CD14-positive monocyte (primary cell): ENCODE data around the gene KANSL3. TPM values are rescaled to one million over a fixed set of nuclear protein-coding genes. Genes with fewer than 3 reads are reported as not detected.

ENCODE experiments used
- DNase-seq, 3 donors: peaks; one replicate each; pipeline ENCODE4 v3.0.0-alpha.2; 2011 to 2022
- H2AFZ ChIP-seq: 2 replicates; pipeline ENCODE4 v1.6.0; 2012; ENCODE audit warnings: mild to moderate bottlenecking, low read depth, low read length, inconsistent platforms; ENCODE audit not compliant: insufficient read depth, poor library complexity, severe bottlenecking
- H3K27ac ChIP-seq, 2 donors: 1 replicate in 1 of 2; 2 replicates in 1 of 2; pipeline ENCODE4 v1.5.1; 2012 to 2013; ENCODE audit warnings: low read length in 2 of 2, control low read depth in 1 of 2, inconsistent platforms in 1 of 2, low read depth in 1 of 2, mild to moderate bottlenecking in 1 of 2
- H3K27me3 ChIP-seq, 2 donors: one replicate each; pipeline versions ENCODE4 v1.6.0 to v1.6.1; 2011 to 2013; ENCODE audit warnings: low read length in 2 of 2; ENCODE audit not compliant: control insufficient read depth in 2 of 2, insufficient read depth in 2 of 2
- H3K36me3 ChIP-seq, 2 donors: replicated peaks in 1 of 2; 1 replicate in 1 of 2; 2 replicates in 1 of 2; pipeline versions ENCODE4 v1.5.1 to v1.6.1; 2012 to 2013; ENCODE audit warnings: low read length in 2 of 2, control low read depth in 1 of 2, inconsistent platforms in 1 of 2, mild to moderate bottlenecking in 1 of 2; ENCODE audit not compliant: insufficient read depth in 2 of 2, control insufficient read depth in 1 of 2
- H3K4me1 ChIP-seq, 2 donors: 1 replicate in 1 of 2; 2 replicates in 1 of 2; pipeline versions ENCODE4 v1.5.1 to v1.6.1; 2012 to 2013; ENCODE audit warnings: low read length in 2 of 2, control low read depth in 1 of 2, inconsistent platforms in 1 of 2, mild to moderate bottlenecking in 1 of 2, moderate library complexity in 1 of 2; ENCODE audit not compliant: insufficient read depth in 2 of 2, control insufficient read depth in 1 of 2
- H3K4me2 ChIP-seq: replicated peaks from 2 replicates; pipeline ENCODE3; 2012; ENCODE audit warnings: low read length, moderate library complexity, mild to moderate bottlenecking; ENCODE audit not compliant: poor library complexity, severe bottlenecking; ENCODE audit errors: extremely low read depth
- H3K4me3 ChIP-seq, 3 experiments: fragments of 200-600 bp in 1 of 3; sonication (generic) in 1 of 3; replicated peaks in 1 of 3; 1 replicate in 2 of 3; 2 replicates in 1 of 3; pipeline ENCODE4 v1.5.1; 2011 to 2013; ENCODE audit warnings: low read length in 3 of 3, mild to moderate bottlenecking in 3 of 3, control low read depth in 2 of 3, low read depth in 2 of 3, inconsistent platforms in 1 of 3, moderate library complexity in 1 of 3
- H3K79me2 ChIP-seq: 2 replicates; pipeline ENCODE4 v1.6.0; 2012; ENCODE audit warnings: mild to moderate bottlenecking, control low read depth, inconsistent platforms, low read length, moderate library complexity; ENCODE audit not compliant: insufficient read depth
- H3K9ac ChIP-seq: 2 replicates; pipeline ENCODE4 v1.6.0; 2017; ENCODE audit warnings: low read length, mild to moderate bottlenecking; ENCODE audit not compliant: insufficient read depth, poor library complexity, severe bottlenecking
- H3K9me3 ChIP-seq, 2 donors: replicated peaks in 1 of 2; 1 replicate in 1 of 2; 2 replicates in 1 of 2; pipeline versions ENCODE4 v1.5.1 to v1.6.1; 2012 to 2013; ENCODE audit warnings: low read length in 2 of 2, control low read depth in 1 of 2; ENCODE audit not compliant: control insufficient read depth in 1 of 2, insufficient read depth in 1 of 2
- H4K20me1 ChIP-seq: 2 replicates; pipeline ENCODE4 v1.6.0; 2012; ENCODE audit warnings: mild to moderate bottlenecking, low read length, control low read depth, moderate library complexity; ENCODE audit not compliant: insufficient read depth
- H3K27ac Mint-ChIP-seq, 7 donors: one replicate each; pipeline ENCODE4 v1.8.0; 2020; ENCODE audit warnings: mild to moderate bottlenecking in 7 of 7, mixed read lengths in 7 of 7, moderate library complexity in 6 of 7, inconsistent platforms in 2 of 7
- H3K27me3 Mint-ChIP-seq, 3 donors: one replicate each; pipeline ENCODE4 v1.8.0; 2021 to 2022; ENCODE audit warnings: low read depth in 3 of 3, mild to moderate bottlenecking in 3 of 3, mixed read lengths in 3 of 3, moderate library complexity in 3 of 3, inconsistent platforms in 1 of 3
- H3K36me3 Mint-ChIP-seq, 2 donors: one replicate each; pipeline ENCODE4 v1.8.0; 2020; ENCODE audit warnings: mixed read lengths in 2 of 2, inconsistent platforms in 1 of 2, mild to moderate bottlenecking in 1 of 2
- H3K4me1 Mint-ChIP-seq: one replicate; pipeline ENCODE4 v1.8.0; 2020; ENCODE audit warnings: mild to moderate bottlenecking, mixed read lengths
- H3K4me3 Mint-ChIP-seq, 2 donors: one replicate each; pipeline ENCODE4 v1.8.0; 2020; ENCODE audit warnings: mild to moderate bottlenecking in 2 of 2, mixed read lengths in 2 of 2, moderate library complexity in 1 of 2
- H3K9me3 Mint-ChIP-seq, 7 donors: one replicate each; pipeline ENCODE4 v1.8.0; 2020 to 2022; ENCODE audit warnings: mixed read lengths in 7 of 7, mild to moderate bottlenecking in 6 of 7, moderate library complexity in 6 of 7, inconsistent platforms in 2 of 7
- CTCF ChIP-seq: fragments of 200-600 bp; IDR thresholded peaks from one replicate; pipeline ENCODE4 v1.8.0; 2022; ENCODE audit warnings: antibody characterized with exemption, mild to moderate bottlenecking
- WGBS: methylation state at CpG from one replicate; pipeline ENCODE4 v1.1.5; 2013; ENCODE audit warnings: missing lambda C conversion rate; ENCODE audit not compliant: insufficient coverage; 5-methylcytosine and 5-hydroxymethylcytosine counted together
- intact Hi-C, 2 donors: fragments of 100-400 bp; cut with micrococcal nuclease; formaldehyde crosslinking; loops; one replicate each; pipeline versions ENCODE4 v1.15.0 to v1.15.1; 2023
- polyA plus RNA-seq, 3 donors: library from polyadenylated mRNA; depleted of rRNA in 1 of 3; unstranded in 2 of 3; stranded (reverse) in 1 of 3; fragments of 300-500 nt in 2 of 3; fragments of >200 nt in 1 of 3; fragmentation: Illumina TruSeq in 2 of 3; gene quantifications; 1 replicate in 2 of 3; 2 replicates in 1 of 3; pipeline ENCODE4 v1.2.3, GENCODE V29; 2012 to 2021

KANSL3 gene
- polyA plus RNA-seq, 3 donors = 2.5 to 25.3 (median 7.2) TPM

GRCh38 chr2:96681540-96681939, 43.4 kb upstream of the KANSL3 start:
- peaks cover 2 to 4% (median 4%) of the 10 kb centered on the region in 3 donors for H3K27me3 Mint-ChIP-seq
- Histone ChIP-seq H3K27me3 (no peaks in the 10 kb centered on the region), H2AFZ (no peak overlapping the region), H3K9ac (no peak overlapping the region), H3K27ac (no peak overlapping the region), H3K36me3 (no peaks in the 10 kb centered on the region), H3K4me3 (no peak overlapping the region), H4K20me1 (no peaks in the 10 kb centered on the region), H3K4me2 (no peak overlapping the region), H3K9me3 (no peaks in the 10 kb centered on the region), H3K79me2 (no peaks in the 10 kb centered on the region), H3K4me1 (peaks cover 0 to 2% of the 10 kb centered on the region in 2 donors)
- DNase-seq = no peak
- no peak for TF ChIP-seq CTCF
- H3K36me3 Mint-ChIP-seq = no peaks in the 10 kb centered on the region
- 96% methylated on average over 3 of the region's 4 CpGs for WGBS
- no peak overlapping the region for H3K4me3 Mint-ChIP-seq
- no peak overlapping the region for H3K27ac Mint-ChIP-seq
- H3K4me1 Mint-ChIP-seq = no peaks in the 10 kb centered on the region
- peaks cover 0 to 3% (median 0%) of the 10 kb centered on the region in 7 donors for H3K9me3 Mint-ChIP-seq
- intact Hi-C loops = no loop called here

- no peak overlapping the region for H3K4me3 ChIP-seq
- H3K4me1 ChIP-seq = peaks cover 2 to 7% of the 10 kb centered on the region in 2 donors
- no peaks in the 10 kb centered on the region for H3K36me3 ChIP-seq
- no peaks in the 10 kb centered on the region for H3K27me3 ChIP-seq
- intact Hi-C loops = no loop called here
- H3K4me2 ChIP-seq = no peak overlapping the region
- no peaks in the 10 kb centered on the region for H4K20me1 ChIP-seq
- 100% methylated on average over 2 of the region's 5 CpGs for WGBS
- Mint-ChIP-seq H3K36me3 (no peaks in the 10 kb centered on the region), H3K27ac (no peak overlapping the region), H3K4me1 (no peaks in the 10 kb centered on the region), H3K9me3 (peaks cover 0 to 3% (median 0%) of the 10 kb centered on the region in 7 donors), H3K4me3 (no peak overlapping the region), H3K27me3 (peaks cover 2 to 4% (median 4%) of the 10 kb centered on the region in 3 donors)
- no peak for TF ChIP-seq CTCF
- H2AFZ ChIP-seq = no peak overlapping the region
- no peak for DNase-seq
- H3K9me3 ChIP-seq = no peaks in the 10 kb centered on the region
- H3K79me2 ChIP-seq = no peaks in the 10 kb centered on the region
- H3K9ac ChIP-seq = no peak overlapping the region
- no peak overlapping the region for H3K27ac ChIP-seq
Measured at GRCh38 chr2:96680561-96681141, 42.5 kb upstream of the KANSL3 start.
